A673 (cell line): ENCODE data around the gene ANKRD13D. TPM values are rescaled to one million over a fixed set of nuclear protein-coding genes. Genes with fewer than 3 reads are reported as not detected.

Experiments
- BruUV-seq: library from RNA; stranded (reverse); fragments of 400-500 nt; replicated peaks from 2 replicates; lab custom pipeline; 2021; lab: Mats Ljungman, UMichigan
- CTCF ChIA-PET: fragments of 300-600 bp; sonication (Branson Sonifier 250); formaldehyde crosslinking; loops from one replicate; lab custom pipeline; 2022; ENCODE audit warnings: antibody characterized with exemption; lab: Charles Lee
- POLR2A ChIA-PET: fragments of 300-600 bp; sonication (Branson Sonifier 250); formaldehyde crosslinking; loops from one replicate; lab custom pipeline; 2022; ENCODE audit warnings: antibody characterized with exemption; ENCODE audit not compliant: low non-redundant PET; lab: Charles Lee
- DNase-seq: peaks from one replicate; pipeline ENCODE4 v3.0.0-alpha.2; 2015; ENCODE audit warnings: low spot score
- H3K27ac ChIP-seq: fragments of 200-600 bp; sonication (generic); 2 replicates; pipeline ENCODE4 v1.5.1; 2016; ENCODE audit warnings: mixed run types, low read depth, mild to moderate bottlenecking, mixed read lengths, antibody characterized with exemption, low read length; ENCODE audit not compliant: poor library complexity, severe bottlenecking
- H3K27me3 ChIP-seq: fragments of 200-600 bp; sonication (generic); replicated peaks from 2 replicates; pipeline ENCODE4 v1.6.1; 2017; ENCODE audit warnings: mixed run types, low read depth, mild to moderate bottlenecking, mixed read lengths, antibody characterized with exemption, low read length; ENCODE audit not compliant: insufficient read depth, poor library complexity
- H3K36me3 ChIP-seq: fragments of 200-600 bp; sonication (generic); 2 replicates; pipeline ENCODE4 v1.6.1; 2016; ENCODE audit warnings: mixed run types, mild to moderate bottlenecking, mixed read lengths, antibody characterized with exemption, low read length; ENCODE audit not compliant: insufficient read depth, poor library complexity, severe bottlenecking
- H3K4me1 ChIP-seq: fragments of 200-600 bp; sonication (generic); 2 replicates; pipeline ENCODE4 v1.6.1; 2017; ENCODE audit warnings: mixed run types, mild to moderate bottlenecking, mixed read lengths, antibody characterized with exemption, low read length; ENCODE audit not compliant: insufficient read depth, poor library complexity, severe bottlenecking
- H3K4me3 ChIP-seq: fragments of 200-600 bp; sonication (generic); 2 replicates; pipeline ENCODE4 v1.5.1; 2016; ENCODE audit warnings: low read depth, mixed run types, mild to moderate bottlenecking, mixed read lengths, low read length; ENCODE audit not compliant: poor library complexity, severe bottlenecking
- H3K9me3 ChIP-seq: fragments of 200-600 bp; sonication (generic); 2 replicates; pipeline ENCODE4 v1.6.1; 2016; ENCODE audit warnings: mixed run types, low read depth, mild to moderate bottlenecking, mixed read lengths, antibody characterized with exemption, low read length; ENCODE audit not compliant: poor library complexity, severe bottlenecking
- CTCF ChIP-seq: fragments of 300-800, 200-600 bp; sonication (generic); conservative IDR thresholded peaks from 2 replicates; pipeline ENCODE4 v1.5.1; 2017; ENCODE audit warnings: low read depth, mild to moderate bottlenecking, antibody characterized with exemption, low read length, moderate library complexity, mixed read lengths
- EZH2 ChIP-seq: fragments of 200-600 bp; sonication (generic); IDR thresholded peaks from 2 replicates; pipeline ENCODE4 v1.6.1; 2017; ENCODE audit warnings: borderline replicate concordance, low read depth, mild to moderate bottlenecking, mixed read lengths, antibody characterized with exemption, low read length; ENCODE audit not compliant: poor library complexity, severe bottlenecking
- intact Hi-C: fragments of 100-400 bp; cut with micrococcal nuclease; formaldehyde crosslinking; loops from one replicate; pipeline ENCODE4 v1.10.0; 2022; ENCODE audit not compliant: unreplicated experiment
- total RNA-seq: library from RNA; stranded (reverse); gene quantifications from 2 replicates; pipeline ENCODE4 v1.2.3, GENCODE V29; 2021

ANKRD13D gene
- total RNA-seq, 1 experiment from 2014 or later, result 101 TPM

GRCh38 chr11:67284811-67285540, 4.1 kb upstream of the ANKRD13D start:
- BruUV-seq, result no TSS peak

GRCh38 chr11:67285541-67286498, 3.3 kb upstream of the ANKRD13D start:
- BruUV-seq, result TSS peak; percentile 26
- ChIA-PET CTCF (no interaction called here), POLR2A (interaction anchor here (0.6 kb wide), 1 partner anchor 9 kb away, joined by 4 read pairs; no protein-coding TSS in a partner anchor)
- intact Hi-C loops, result no loop called here
- Histone ChIP-seq H3K27ac (peak overlapping the region; percentile 96), H3K27me3 (no peaks in the 10 kb centered on the region), H3K4me3 (no peak overlapping the region), H3K9me3 (no peaks in the 10 kb centered on the region), H3K4me1 (peaks cover 19% of the 10 kb centered on the region), H3K36me3 (peaks cover 68% of the 10 kb centered on the region)
- DNase-seq, result no peak
- TF ChIP-seq CTCF, result no peak
- TF ChIP-seq EZH2, result no peak

More at GRCh38 chr11:67284811-67285540, 4.1 kb upstream of the ANKRD13D start:
- Histone ChIP-seq H3K4me1 (peaks cover 11% of the 10 kb centered on the region), H3K27ac (peak overlapping the region; percentile 4), H3K9me3 (no peaks in the 10 kb centered on the region), H3K27me3 (no peaks in the 10 kb centered on the region), H3K4me3 (no peak overlapping the region), H3K36me3 (peaks cover 71% of the 10 kb centered on the region)
- POLR2A ChIA-PET, result interaction anchor here (0.6 kb wide), 1 partner anchor 10 kb away, joined by 4 read pairs; no protein-coding TSS in a partner anchor
- DNase-seq, result no peak
- CTCF ChIA-PET, result no interaction called here
- intact Hi-C loops, result no loop called here
- no peak for TF ChIP-seq EZH2
- no peak for TF ChIP-seq CTCF

DNA sequence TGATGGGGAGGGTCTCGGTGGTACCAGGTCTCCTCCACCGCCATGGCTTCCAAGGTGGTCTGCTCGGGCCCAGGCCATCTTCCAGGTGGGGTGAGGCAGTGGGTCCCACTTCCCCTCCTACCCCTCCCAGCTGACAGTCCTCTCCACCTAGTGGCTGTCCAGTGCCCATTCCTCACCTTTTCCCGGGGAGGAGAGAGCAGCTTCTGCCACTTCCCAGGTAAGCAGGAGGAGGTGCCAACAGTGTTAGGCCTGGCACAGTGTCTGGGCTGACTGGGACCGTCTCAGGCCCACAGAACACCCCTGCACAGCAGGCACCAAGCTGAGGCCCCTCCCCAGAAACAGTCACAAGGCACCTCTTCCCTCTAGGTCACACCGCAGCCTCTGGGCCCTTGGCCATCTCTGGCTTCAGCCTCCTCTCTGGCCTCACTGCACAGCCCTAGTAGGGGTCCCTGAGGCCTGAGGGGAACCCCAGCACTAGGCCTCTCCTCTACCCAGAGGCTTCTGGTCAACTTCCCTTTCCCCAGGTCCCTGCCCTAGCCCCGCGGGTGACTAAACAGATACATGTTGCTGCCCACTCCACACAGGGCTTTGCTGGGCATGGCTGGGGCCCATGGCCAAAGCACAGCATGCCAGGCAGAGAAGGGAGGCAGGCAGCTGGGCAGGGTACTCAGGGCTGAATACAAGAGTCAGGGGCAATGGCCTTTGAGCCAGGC, 2.3 kb upstream of the ANKRD13D start:
- Histone ChIP-seq H3K4me3 (no peak overlapping the region), H3K4me1 (peaks cover 20% of the 10 kb centered on the region), H3K36me3 (peaks cover 68% of the 10 kb centered on the region), H3K9me3 (no peaks in the 10 kb centered on the region), H3K27me3 (no peaks in the 10 kb centered on the region), H3K27ac (peak overlapping the region; percentile 96)
- no peak for TF ChIP-seq EZH2
- no peak for TF ChIP-seq CTCF
- BruUV-seq, result no TSS peak
- CTCF ChIA-PET, result no interaction called here
- POLR2A ChIA-PET, result no interaction called here
- DNase-seq, result no peak
- intact Hi-C loops, result no loop called here
